Prostate gland (tissue), 2 donors: Measurements from ENCODE around the gene OSBPL1A.

ENCODE experiments used
- CTCF ChIP-seq, 4 experiments: fragments of 200-600 bp in 2 of 4; fragments of 450-650 bp in 2 of 4; sonication (generic) in 2 of 4; IDR thresholded peaks; 1 replicate in 3 of 4; 2 replicates in 1 of 4; pipeline ENCODE4 v1.5.1; 2016 to 2019; ENCODE audit warnings: antibody characterized with exemption in 4 of 4, mild to moderate bottlenecking in 2 of 4, moderate library complexity in 2 of 4
- POLR2A ChIP-seq: fragments of 450-650 bp; IDR thresholded peaks from one replicate; pipeline ENCODE4 v1.6.1; 2016; ENCODE audit warnings: antibody characterized with exemption, mild to moderate bottlenecking
- POLR2AphosphoS5 ChIP-seq: sonication (generic); formaldehyde crosslinking; IDR thresholded peaks from one replicate; pipeline ENCODE4 v1.6.1; 2017; ENCODE audit warnings: antibody characterized with exemption

- TF ChIP-seq CTCF (IDR thresholded peaks at IDR 0.05) (no peak), POLR2AphosphoS5 (no peak), POLR2A (no peak)
Measured at GRCh38 chr18:24428709-24429108, 31.1 kb upstream of the OSBPL1A start.
